Tibial artery (tissue), 4 donors: Measurements from ENCODE around the gene CCDC197.
A peak's percentile ranks its signal among the peaks of the same experiment; 100 is the strongest.

Experiments used
- DNase-seq, 2 donors: peaks; one replicate each; pipeline ENCODE4 v3.0.0-alpha.2; 2019
- H3K27ac ChIP-seq, 2 donors: fragments of 200-600 bp; sonication (generic) in 1 of 2; 1 replicate in 1 of 2; 2 replicates in 1 of 2; pipeline ENCODE4 v1.5.1; 2018 to 2019; ENCODE audit warnings: mild to moderate bottlenecking in 1 of 2
- H3K27me3 ChIP-seq, 2 donors: fragments of 200-600 bp; sonication (generic) in 1 of 2; one replicate each; pipeline versions ENCODE4 v1.5.1 to v1.6.0; 2016 to 2019
- H3K36me3 ChIP-seq, 3 donors: fragments of 200-600 bp; sonication (generic) in 2 of 3; one replicate each; pipeline ENCODE4 v1.5.1; 2016 to 2019; ENCODE audit warnings: mild to moderate bottlenecking in 2 of 3
- H3K4me1 ChIP-seq, 4 donors: fragments of 200-600 bp; sonication (generic) in 2 of 4; 1 replicate in 3 of 4; 2 replicates in 1 of 4; pipeline ENCODE4 v1.5.1; 2016 to 2019
- H3K4me3 ChIP-seq, 2 donors: fragments of 200-600 bp; sonication (generic) in 1 of 2; 1 replicate in 1 of 2; 2 replicates in 1 of 2; pipeline ENCODE4 v1.5.1; 2018 to 2019; ENCODE audit warnings: mild to moderate bottlenecking in 2 of 2
- H3K9me3 ChIP-seq, 3 donors: fragments of 200-600 bp; sonication (generic) in 1 of 3; one replicate each; pipeline ENCODE4 v1.5.1; 2016 to 2019
- CTCF ChIP-seq, 2 experiments: fragments of 200-600 bp in 1 of 2; fragments of 450-650 bp in 1 of 2; IDR thresholded peaks; one replicate each; pipeline ENCODE4 v1.5.1; 2017 to 2019; ENCODE audit warnings: antibody characterized with exemption in 2 of 2, mild to moderate bottlenecking in 1 of 2, moderate library complexity in 1 of 2
- intact Hi-C: fragments of 100-400 bp; cut with DNase I; formaldehyde crosslinking; loops from one replicate; pipeline ENCODE4 v1.15.0; 2023; ENCODE audit warnings: low total_unique reads

Gene CCDC197

GRCh38 chr14:93997082-93997481 is at the start of gene CCDC197:
Gene CCDC197, plus strand, starts transcription at chr14:93997301. Its CDS starts 831 bp downstream, at chr14:93998132.
- no peak for DNase-seq
- Histone ChIP-seq H3K36me3 (no peaks in the 10 kb centered on the region), H3K9me3 (no peaks in the 10 kb centered on the region), H3K4me3 (no peak within 1 kb of the TSS), H3K27ac (peak within 1 kb of the TSS; percentile 82 to 91), H3K27me3 (no peaks in the 10 kb centered on the region), H3K4me1 (peaks cover 0 to 37% (median 23%) of the 10 kb centered on the region in 4 donors)
- no peak for TF ChIP-seq CTCF (IDR thresholded peaks at IDR 0.05)
- intact Hi-C loops, result no loop called here

- Histone ChIP-seq H3K4me1 (no peaks in the 10 kb centered on the region), H3K27me3 (no peaks in the 10 kb centered on the region), H3K9me3 (no peaks in the 10 kb centered on the region), H3K36me3 (peaks cover 59 to 83% (median 78%) of the 10 kb centered on the region in 3 donors), H3K4me3 (no peak overlapping the region), H3K27ac (no peak overlapping the region)
- TF ChIP-seq CTCF (IDR thresholded peaks at IDR 0.05), result no peak
- no peak for DNase-seq
- intact Hi-C loops, result loop anchor here (10.0 kb wide), 1 partner anchor 185 kb away; no protein-coding TSS in a partner anchor
Measured at GRCh38 chr14:93949511-93950075, 47.5 kb upstream of the CCDC197 start.

DNA sequence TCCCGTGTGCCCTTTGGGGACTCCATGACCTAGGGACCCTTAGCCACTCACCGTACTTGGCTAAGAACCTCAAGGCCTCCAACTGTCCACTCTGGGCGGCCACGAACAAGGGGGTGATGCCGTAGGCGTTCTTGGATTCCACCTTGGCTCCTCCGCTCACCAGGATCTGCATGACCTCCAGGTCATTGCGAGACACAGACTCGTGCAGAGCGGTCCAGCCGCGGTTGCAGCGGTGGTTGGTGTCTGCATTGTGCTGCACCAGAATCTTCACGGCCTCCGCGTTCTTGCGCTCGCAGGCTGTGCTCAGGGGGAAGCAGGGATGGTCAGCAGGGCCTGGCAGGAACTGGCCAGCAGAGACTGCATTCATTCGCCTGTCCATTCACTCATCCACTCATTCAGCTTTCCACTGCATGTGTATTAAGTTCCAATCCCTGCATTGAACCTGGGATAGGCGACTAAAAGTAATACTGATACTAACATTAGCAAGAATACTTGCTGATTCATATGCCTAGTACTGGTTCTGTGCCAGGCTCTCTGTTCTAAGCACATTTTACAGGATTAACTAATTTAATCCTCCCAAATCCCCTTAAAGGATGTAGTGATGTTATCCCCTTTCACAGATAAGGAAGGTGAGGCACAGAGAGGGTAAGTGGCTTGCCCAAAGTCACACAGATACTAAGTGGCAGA is 46.0 kb upstream of the CCDC197 start:
- no peak for DNase-seq
- Histone ChIP-seq H3K36me3 (peaks cover 48 to 68% (median 65%) of the 10 kb centered on the region in 3 donors), H3K27me3 (no peaks in the 10 kb centered on the region), H3K27ac (no peak overlapping the region), H3K4me3 (no peak overlapping the region), H3K9me3 (no peaks in the 10 kb centered on the region), H3K4me1 (peaks cover 0 to 5% (median under 1%) of the 10 kb centered on the region in 4 donors)
- intact Hi-C loops, result no loop called here
- TF ChIP-seq CTCF (IDR thresholded peaks at IDR 0.05), result no peak

GRCh38 chr14:93951635-93952540 is 45.2 kb upstream of the CCDC197 start:
- peak overlapping the region in 1 of 2 donors; percentile 5 for H3K27ac ChIP-seq
- no peak for DNase-seq
- peaks cover 42 to 60% (median 57%) of the 10 kb centered on the region in 3 donors for H3K36me3 ChIP-seq
- no peak for TF ChIP-seq CTCF (IDR thresholded peaks at IDR 0.05)
- H3K4me1 ChIP-seq, result peaks cover 0 to 13% (median 4%) of the 10 kb centered on the region in 4 donors
- H3K9me3 ChIP-seq, result no peaks in the 10 kb centered on the region
- H3K4me3 ChIP-seq, result no peak overlapping the region
- H3K27me3 ChIP-seq, result no peaks in the 10 kb centered on the region
- intact Hi-C loops, result no loop called here

- Histone ChIP-seq H3K4me3 (no peak overlapping the region), H3K9me3 (no peaks in the 10 kb centered on the region), H3K36me3 (peaks cover 36 to 54% (median 52%) of the 10 kb centered on the region in 3 donors), H3K4me1 (peaks cover 0 to 17% (median 4%) of the 10 kb centered on the region in 4 donors), H3K27ac (no peak overlapping the region), H3K27me3 (no peaks in the 10 kb centered on the region)
- no peak for DNase-seq
- TF ChIP-seq CTCF (IDR thresholded peaks at IDR 0.05), result no peak
- intact Hi-C loops, result no loop called here
Measured at GRCh38 chr14:93952829-93953228, 44.3 kb upstream of the CCDC197 start.
